Activated gamma-delta T cell treated with anti-CD3 and anti-CD28 coated beads, Interleukin-2, amount 50 U/mL, for 16 hours (primary cell): Measurements from ENCODE around the gene CUTC.
"Not testable (repeated sequence)": the region's sequence is repeated elsewhere in the genome, so short reads cannot be mapped to it uniquely, and the experiment has no call there.

Source experiments
- DNase-seq: peaks from one replicate; pipeline ENCODE4 v3.0.0-alpha.2; 2020; ENCODE audit warnings: low read depth

Gene CUTC

GRCh38 chr10:99743841-99744240 lies 11.8 kb downstream of the CUTC start:
- no peak for DNase-seq

- not testable (repeated sequence) for DNase-seq
Observed at GRCh38 chr10:99746166-99746565, 14.1 kb downstream of the CUTC start.

- DNase-seq = no peak
Observed at GRCh38 chr10:99748823-99749451, 16.9 kb downstream of the CUTC start.

- DNase-seq = no peak
Observed at GRCh38 chr10:99750641-99751040, 18.6 kb downstream of the CUTC start.

DNA sequence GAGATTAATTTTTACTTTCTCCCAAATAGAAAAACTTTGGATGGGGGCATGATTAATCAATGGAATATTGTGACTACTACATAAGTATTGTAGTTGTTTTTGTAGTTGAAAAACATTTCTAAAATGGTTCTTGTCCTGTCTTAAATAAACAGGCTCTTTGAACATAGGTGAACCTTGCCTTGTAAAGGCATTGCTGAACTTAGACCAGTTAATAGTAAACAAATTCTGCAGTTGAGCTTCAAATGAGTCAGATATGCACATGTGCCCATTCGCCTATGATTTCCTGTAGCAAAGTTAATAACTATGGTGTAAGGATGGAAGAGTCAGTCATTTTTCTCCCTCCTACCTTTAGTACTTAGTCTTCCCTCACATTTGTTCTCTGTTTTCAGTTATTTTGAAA lies 22.6 kb downstream of the CUTC start:
- no peak for DNase-seq

DNA sequence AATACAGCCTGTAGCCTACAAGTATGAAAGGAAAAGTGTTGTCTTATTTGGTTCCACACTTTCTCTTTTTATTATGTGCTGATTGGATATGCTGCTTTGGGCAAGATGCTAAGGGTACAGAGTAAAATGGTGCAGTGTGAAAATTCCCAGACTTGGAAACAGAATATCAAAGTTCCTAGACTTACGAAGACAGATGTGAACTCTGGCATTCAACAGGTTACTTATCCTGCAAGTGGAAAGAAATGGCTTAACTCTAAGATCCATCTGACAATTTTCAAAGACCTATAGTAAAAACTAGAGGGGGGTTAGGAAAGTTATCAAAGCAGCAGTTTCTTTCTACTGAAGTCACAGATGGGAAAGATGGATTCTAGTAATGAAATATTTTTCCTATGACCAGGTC lies 24.1 kb downstream of the CUTC start:
- DNase-seq = no peak

DNA sequence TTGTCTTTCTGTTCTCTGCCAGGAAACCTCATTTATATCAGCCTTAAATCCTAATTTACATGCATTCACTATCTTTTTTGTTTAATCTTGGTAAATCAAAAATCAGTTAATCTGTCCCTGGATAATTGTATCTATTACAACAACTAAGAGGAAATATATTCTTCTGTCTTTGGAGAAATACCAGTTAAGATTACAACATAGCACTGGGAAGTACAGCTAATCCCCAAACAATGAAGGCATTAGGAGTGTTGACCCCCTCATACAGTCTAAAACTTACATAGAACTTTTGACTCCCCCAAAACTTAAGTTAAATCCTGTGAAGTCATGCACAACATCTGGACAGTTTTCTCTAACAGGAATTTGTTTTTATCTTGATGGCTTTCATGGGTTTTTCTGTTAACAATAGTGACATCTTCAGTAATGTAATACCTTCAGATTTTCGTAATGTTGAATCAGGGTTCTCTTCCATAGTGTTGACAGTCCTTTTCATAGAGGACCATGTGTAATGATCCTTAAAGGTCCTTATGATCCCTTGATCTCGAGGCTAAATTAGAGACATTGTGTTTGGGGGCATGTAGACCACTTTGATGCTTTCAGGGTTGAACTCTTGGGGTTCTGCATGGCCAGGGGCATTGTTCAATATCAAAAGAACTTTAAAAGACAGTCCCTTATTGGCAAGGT lies 26.3 kb downstream of the CUTC start:
- no peak for DNase-seq

GRCh38 chr10:99760321-99760720 lies 28.3 kb downstream of the CUTC start:
- DNase-seq = no peak

- DNase-seq = no peak
Observed at GRCh38 chr10:99761365-99761764, 29.3 kb downstream of the CUTC start.

DNA sequence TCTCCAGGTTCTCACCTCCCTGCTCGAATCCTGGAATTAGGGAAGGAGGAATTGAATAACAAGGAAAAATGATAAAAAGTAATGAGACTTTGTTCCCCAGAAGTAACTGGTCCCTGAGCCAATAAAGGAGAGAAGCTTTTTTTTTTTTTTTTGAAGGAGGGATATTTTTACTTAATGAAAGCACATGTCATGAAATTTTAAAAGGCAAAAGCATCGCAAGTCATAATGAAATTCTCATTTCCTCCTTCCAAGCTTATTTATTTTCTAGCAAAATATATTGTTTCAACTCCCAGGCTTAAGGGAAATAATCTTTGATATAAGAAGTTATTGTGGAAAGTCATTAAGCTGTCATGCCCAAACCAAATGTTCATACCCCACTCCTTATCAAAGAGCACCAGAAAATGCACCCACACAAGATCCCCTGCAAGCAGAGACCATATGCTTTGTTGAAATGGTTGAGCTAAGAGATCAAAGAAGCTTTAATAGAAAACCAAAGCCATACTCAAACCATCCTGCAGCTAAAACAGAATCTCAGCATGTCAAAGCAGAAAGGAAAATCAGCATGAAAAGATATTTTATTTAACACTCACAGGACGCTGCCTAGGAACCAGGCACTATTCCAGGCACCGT lies 33.8 kb downstream of the CUTC start:
- DNase-seq = no peak

DNA sequence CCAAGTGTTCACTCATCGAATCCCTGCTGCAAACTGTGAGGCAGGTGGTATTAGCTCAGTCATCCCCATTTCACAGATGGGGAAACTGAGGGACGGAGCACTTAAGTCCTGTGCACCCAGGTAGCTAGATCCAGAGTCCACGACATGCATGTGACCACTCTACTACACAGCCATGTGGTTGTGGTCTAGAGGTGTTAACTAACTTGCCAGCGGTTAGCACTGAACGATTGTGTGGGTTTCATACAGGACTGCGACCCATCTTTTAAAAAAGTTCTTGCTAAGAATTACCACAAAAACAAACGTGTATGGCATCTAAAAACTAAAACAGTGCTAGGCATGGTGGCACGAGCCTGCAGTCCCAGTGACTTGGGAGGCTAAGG lies 34.3 kb downstream of the CUTC start:
- DNase-seq = no peak

GRCh38 chr10:99767901-99768300 lies 35.9 kb downstream of the CUTC start:
- no peak for DNase-seq

- no peak for DNase-seq
Observed at GRCh38 chr10:99768556-99768955, 36.5 kb downstream of the CUTC start.

- no peak for DNase-seq
Observed at GRCh38 chr10:99769706-99770105, 37.7 kb downstream of the CUTC start.

DNA sequence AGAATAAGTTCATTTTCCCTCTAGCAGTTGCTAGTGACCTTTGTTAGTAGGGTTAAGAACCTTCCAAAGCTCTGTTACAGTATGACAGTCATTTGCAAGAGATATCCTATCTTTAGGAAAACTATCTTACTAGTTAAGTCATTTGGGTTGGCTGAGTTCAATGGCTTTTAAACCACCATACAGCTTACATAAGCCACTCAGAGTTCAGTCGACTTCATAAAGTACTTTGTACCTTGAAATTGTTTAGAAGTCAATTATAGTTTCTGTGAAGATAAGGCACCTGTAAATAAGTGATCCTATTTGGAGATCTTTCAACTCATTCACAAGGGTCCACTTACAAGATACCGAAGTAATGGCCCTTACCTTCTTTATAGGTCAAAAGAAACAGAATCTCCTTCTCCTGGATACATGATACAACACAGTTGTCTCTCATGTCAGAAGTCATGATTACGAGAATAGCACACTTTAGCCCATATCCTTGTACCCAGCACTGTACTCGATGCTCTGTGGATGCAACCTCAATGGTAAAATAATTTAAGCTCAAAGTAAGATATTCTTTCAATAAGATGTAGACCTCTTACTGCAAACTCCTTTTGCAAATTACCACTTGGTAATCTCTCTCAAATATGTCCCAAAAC lies 38.5 kb downstream of the CUTC start:
- no peak for DNase-seq

GRCh38 chr10:99775850-99776249 lies 43.8 kb downstream of the CUTC start:
- no peak for DNase-seq

DNA sequence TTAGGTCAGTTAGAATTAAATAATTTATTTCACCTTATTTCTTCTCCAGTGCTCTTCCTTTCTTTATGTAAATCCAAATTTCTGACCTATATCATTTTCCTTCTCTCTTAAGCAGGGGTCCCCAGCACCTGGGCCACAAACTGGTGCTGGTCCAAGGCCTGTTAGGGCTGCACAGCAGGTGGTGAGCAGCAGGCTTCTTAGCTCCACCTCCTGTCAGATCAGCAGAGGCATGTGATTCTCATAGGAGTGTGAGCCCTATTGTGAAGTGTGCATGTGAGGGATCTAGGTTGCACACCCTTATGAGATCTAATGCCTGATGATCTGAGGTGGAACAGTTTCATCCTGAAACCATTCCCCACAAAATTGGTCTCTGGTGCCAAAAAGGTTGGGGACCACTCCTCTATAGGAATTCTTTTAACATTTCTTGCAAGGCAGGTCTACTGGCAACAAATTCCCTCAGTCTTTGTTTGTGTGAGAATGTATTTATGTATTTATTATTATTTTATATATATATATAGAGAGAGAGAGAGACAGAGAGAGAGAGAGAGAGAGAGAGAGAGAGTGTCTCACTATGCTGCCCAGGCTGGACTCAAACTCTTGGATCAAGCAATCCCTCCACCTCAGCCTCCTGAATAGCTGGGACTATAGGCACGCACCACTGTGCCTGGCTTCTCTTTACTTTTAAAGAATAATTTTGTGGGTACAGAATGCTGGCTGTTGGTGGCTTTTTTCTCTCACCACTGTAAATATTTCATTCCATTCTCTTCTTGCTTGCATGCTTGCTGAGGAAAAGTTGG lies 46.1 kb downstream of the CUTC start:
- no peak for DNase-seq

DNA sequence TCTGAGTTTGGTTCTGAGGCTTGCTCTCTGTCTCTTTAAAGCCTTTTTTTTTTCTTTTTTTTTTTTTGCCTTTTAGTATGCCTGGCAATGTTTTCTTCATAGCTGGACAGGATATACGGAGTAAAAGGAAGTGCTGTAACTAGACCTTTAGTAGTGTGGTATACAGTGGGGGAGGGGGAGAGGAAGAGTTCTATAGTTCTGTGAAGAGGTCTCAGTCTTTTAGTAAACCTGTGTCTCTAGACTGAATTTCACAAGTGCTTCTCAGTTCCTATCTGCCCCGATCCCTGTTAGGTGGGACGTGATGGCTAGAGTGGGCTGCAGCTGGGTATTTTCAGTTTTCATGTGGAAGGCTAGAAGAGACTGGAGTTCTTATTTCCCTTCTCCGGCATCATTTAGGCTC lies 47.3 kb downstream of the CUTC start:
- no peak for DNase-seq

DNA sequence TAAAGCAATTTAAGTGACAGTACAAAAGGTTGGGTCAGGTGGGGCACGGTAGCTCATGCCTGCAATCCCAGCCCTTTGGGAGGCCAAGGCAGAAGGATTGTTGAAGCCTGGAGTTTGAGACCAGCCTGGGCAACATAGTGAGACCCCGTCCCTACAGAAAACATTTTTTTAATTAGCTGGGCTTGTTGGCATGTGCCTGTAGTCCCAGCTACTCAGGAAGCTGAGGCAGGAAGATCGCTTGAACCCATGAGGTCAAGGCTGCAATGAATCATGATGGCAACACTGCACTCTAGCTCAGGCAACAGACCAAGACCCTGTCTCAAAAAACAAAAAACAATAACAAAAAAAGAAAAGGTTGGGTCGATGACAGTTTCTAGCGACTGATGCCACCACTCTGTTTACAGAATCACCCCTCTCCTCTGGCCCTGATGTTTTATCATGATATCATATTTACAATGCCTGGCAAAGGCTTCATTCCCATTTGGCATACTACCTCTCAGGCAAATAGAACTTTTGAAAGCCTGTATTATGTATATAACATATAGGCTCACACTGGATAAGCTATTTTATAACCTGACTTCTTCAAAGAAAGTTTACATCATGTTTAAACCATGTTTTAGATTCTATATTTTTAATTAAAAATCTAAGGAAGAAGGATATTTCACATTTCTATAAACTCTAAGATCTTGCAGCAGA lies 49.8 kb downstream of the CUTC start:
- no peak for DNase-seq

DNA sequence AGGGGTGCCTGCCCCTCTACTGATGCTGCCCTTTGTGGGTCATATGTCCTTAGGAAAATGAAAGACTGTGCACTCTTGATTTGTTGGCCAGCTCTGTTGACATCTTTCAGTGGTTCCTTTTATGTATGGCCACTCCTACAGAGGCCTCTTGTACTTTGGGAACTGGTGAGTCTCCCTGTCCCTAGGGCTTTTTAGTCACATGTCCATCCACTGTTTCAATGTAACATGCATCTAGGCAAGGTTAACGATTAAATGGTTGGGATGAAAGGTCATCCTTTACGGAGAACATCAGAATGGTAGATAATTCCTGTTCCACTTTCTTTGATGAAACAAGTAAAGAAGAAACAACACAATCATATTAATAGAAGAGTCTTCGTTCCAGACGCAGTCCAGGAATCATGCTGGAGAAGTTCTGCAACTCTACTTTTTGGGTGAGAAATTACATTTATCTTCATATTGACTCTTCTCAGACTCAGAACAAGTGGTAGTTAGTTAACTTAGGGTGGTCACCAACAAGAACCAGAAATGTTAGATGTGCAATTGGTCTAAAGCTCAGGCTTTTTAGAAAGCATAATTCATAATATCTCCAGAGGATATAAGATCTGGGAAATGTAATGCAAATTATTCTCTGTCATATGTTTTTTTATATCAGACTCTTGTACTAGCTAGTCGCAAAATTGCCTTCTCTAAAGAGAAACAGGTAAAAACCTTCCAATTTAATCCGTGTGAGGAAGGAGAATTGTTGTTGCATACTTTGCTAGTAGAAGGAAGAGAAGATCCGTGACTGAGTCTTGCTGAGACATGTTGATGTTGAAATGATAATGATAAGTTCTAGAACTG lies 50.6 kb downstream of the CUTC start, which contains the start of gene ABCC2:
Gene ABCC2, plus strand, starts transcription at position 194 of the 840 bp plus-strand sequence. Its CDS starts 205 bp downstream, at position 399.
- DNase-seq = no peak
